Measurements from ENCODE around the gene CELSR2. TPM values are rescaled to one million over a fixed set of nuclear protein-coding genes. Genes with fewer than 3 reads are reported as not detected.

Gene CELSR2
- total RNA-seq, 1 donor from 2014 or later, result 3.8 TPM

Other genes starting within 250 kb of the CELSR2 start
- 10.4 and 11.1 TPM in 2 replicates for gene WDR47, start 207.4 kb upstream of the CELSR2 start, total RNA-seq
- gene TAF13, start 173.5 kb upstream of the CELSR2 start, total RNA-seq, result 21.6 and 25.0 TPM in 2 replicates
- gene TMEM167B, start 158.8 kb upstream of the CELSR2 start, total RNA-seq, result 27.4 and 29.9 TPM in 2 replicates
- 17.5 and 19.7 TPM in 2 replicates for gene ELAPOR1, start 135.4 kb upstream of the CELSR2 start, total RNA-seq
- gene SARS1, start 35.6 kb upstream of the CELSR2 start, total RNA-seq, result 128 and 129 TPM in 2 replicates
- gene PSRC1, start 33.6 kb downstream of the CELSR2 start, total RNA-seq, result 7.8 and 9.5 TPM in 2 replicates
- not detected in 2 replicates for gene MYBPHL, start 57.5 kb downstream of the CELSR2 start, total RNA-seq
- 1.1 and 1.9 TPM in 2 replicates for gene SORT1, start 148.4 kb downstream of the CELSR2 start, total RNA-seq
- gene PSMA5, start 176.9 kb downstream of the CELSR2 start, total RNA-seq, result 257 and 281 TPM in 2 replicates
- 0.11 TPM in 1 of 2 replicates, not detected in the other for gene SYPL2, start 217.0 kb downstream of the CELSR2 start, total RNA-seq
- gene ATXN7L2, start 234.4 kb downstream of the CELSR2 start, total RNA-seq, result 11.9 and 12.9 TPM in 2 replicates
- gene CYB561D1, start 244.6 kb downstream of the CELSR2 start, total RNA-seq, result 11.1 and 13.6 TPM in 2 replicates

All from activated T-helper 2 cell treated with anti-CD3 and anti-CD28 coated beads, Interferon-gamma antibody, Interleukin-2, Interleukin-4, amounts not matched to agents 10 μg/mL and 5 μg/mL and 100 μg/mL, durations not matched to agents 14 hours and 24 hours and 36 hours (primary cell).